ENCODE data around the gene DLG1. TPM values are rescaled to one million over a fixed set of nuclear protein-coding genes. Genes with fewer than 3 reads are reported as not detected.

The DLG1 gene
- total RNA-seq, 1 donor from 2014 or later, result 138 TPM

DNA sequence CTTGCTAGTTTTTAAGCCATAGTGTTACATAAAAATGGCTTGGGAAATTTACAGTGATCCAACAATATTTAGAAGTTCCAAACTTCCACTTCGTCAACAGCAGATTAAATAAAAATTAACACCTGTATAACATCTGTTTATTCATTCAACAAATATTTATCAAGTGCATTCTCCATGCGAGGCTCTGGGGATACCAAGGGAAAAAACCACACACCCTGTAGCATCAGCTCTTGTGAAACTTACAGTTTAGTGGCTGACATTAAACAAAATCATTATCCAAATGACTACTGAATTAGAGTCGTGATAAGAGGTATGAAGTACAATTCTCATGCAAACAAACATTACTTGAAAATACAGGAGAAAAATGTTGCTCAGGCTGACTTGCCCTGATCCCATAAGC lies 122.9 kb downstream of the DLG1 start:
- no peaks in the 10 kb centered on the region for H3K4me1 ChIP-seq
- Mint-ChIP-seq H3K4me3 (no peak overlapping the region), H3K36me3 (peaks cover 7% of the 10 kb centered on the region), H3K4me1 (no peaks in the 10 kb centered on the region), H3K9me3 (no peaks in the 10 kb centered on the region), H3K27me3 (ENCODE audit: insufficient read depth, low read depth) (no peaks in the 10 kb centered on the region), H3K27ac (no peak overlapping the region)
- H3K36me3 ChIP-seq, result no peaks in the 10 kb centered on the region
- peaks cover 7% of the 10 kb centered on the region for H3F3A ChIP-seq (ENCODE audit: low read depth)
- TF ChIP-seq, protein P1, sequence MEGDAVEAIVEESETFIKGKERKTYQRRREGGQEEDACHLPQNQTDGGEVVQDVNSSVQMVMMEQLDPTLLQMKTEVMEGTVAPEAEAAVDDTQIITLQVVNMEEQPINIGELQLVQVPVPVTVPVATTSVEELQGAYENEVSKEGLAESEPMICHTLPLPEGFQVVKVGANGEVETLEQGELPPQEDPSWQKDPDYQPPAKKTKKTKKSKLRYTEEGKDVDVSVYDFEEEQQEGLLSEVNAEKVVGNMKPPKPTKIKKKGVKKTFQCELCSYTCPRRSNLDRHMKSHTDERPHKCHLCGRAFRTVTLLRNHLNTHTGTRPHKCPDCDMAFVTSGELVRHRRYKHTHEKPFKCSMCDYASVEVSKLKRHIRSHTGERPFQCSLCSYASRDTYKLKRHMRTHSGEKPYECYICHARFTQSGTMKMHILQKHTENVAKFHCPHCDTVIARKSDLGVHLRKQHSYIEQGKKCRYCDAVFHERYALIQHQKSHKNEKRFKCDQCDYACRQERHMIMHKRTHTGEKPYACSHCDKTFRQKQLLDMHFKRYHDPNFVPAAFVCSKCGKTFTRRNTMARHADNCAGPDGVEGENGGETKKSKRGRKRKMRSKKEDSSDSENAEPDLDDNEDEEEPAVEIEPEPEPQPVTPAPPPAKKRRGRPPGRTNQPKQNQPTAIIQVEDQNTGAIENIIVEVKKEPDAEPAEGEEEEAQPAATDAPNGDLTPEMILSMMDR (IDR thresholded peaks at IDR 0.05), result no peak
- no peaks in the 10 kb centered on the region for H3K9me3 ChIP-seq (ENCODE audit: low read depth)
- no peak overlapping the region for H2AFZ ChIP-seq (replicated peaks)
- peaks cover 84% of the 10 kb centered on the region for H3K79me2 ChIP-seq (ENCODE audit: low read depth)
- no peak overlapping the region for H3K27ac ChIP-seq
- H3K4me2 ChIP-seq, result no peak overlapping the region
- no peak overlapping the region for H3K9ac ChIP-seq
- peaks cover 41% of the 10 kb centered on the region for H4K20me1 ChIP-seq (ENCODE audit: low read depth)
- DNase-seq (ENCODE audit: low spot score), result no peak
- H3K27me3 ChIP-seq, result no peaks in the 10 kb centered on the region
- no peak overlapping the region for H3K4me3 ChIP-seq

DNA sequence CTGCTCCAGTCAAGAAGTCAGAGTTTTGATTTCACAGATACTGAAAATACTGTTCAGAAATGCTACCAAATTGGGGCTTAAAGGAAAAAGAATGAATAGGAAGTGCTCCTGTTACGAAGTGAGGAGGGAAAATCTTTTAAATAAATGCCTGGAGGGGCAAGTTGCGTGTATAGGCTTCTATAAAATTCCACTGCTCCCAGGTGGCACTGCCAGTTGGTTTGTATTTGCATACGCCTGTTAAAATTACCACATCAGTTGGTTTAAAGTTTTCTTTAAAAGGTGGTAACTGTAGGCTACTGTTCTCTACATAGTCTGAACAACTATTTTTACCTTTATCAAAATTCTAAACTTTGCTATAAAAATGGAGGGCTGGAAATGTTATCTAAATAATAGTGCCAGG lies 123.5 kb downstream of the DLG1 start:
- Histone ChIP-seq H3K27ac (no peak overlapping the region), H3K4me2 (no peak overlapping the region), H3K27me3 (no peaks in the 10 kb centered on the region), H3K9me3 (ENCODE audit: low read depth) (no peaks in the 10 kb centered on the region), H3K9ac (no peak overlapping the region), H2AFZ (replicated peaks) (no peak overlapping the region), H3K36me3 (no peaks in the 10 kb centered on the region), H3K79me2 (ENCODE audit: low read depth) (peaks cover 84% of the 10 kb centered on the region), H3F3A (ENCODE audit: low read depth) (peaks cover 7% of the 10 kb centered on the region), H4K20me1 (ENCODE audit: low read depth) (peaks cover 39% of the 10 kb centered on the region), H3K4me3 (no peak overlapping the region), H3K4me1 (no peaks in the 10 kb centered on the region)
- H3K36me3 Mint-ChIP-seq, result peaks cover 10% of the 10 kb centered on the region
- no peaks in the 10 kb centered on the region for H3K9me3 Mint-ChIP-seq
- no peak for DNase-seq (ENCODE audit: low spot score)
- no peaks in the 10 kb centered on the region for H3K4me1 Mint-ChIP-seq
- H3K27ac Mint-ChIP-seq, result no peak overlapping the region
- no peak overlapping the region for H3K4me3 Mint-ChIP-seq
- H3K27me3 Mint-ChIP-seq (ENCODE audit: insufficient read depth, low read depth), result no peaks in the 10 kb centered on the region
- TF ChIP-seq, protein P1 (IDR thresholded peaks at IDR 0.05), result no peak
- no peak for TF ChIP-seq EZH2phosphoT487 (IDR thresholded peaks at IDR 0.05)
- no peak for TF ChIP-seq EZH2 (IDR thresholded peaks at IDR 0.05)

DNA sequence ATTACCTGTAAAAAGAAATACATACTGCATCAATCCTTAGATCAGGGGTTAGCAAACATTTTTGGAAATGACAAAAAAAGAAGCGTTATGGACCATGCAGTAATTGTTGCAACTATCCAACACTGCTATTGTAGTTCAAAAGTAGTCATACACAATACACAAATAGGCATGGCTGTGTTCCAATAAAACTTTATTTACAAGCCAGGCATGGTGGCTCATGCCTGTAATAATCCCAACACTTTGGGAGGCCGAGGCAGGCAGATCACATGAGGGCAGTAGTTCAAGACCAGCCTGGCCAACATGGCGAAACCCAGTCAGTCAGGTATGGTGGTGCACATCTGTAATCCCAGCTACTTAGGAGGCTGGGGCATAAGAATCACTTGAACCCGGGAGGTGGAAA lies 124.8 kb downstream of the DLG1 start:
- peaks cover 80% of the 10 kb centered on the region for H3K79me2 ChIP-seq (ENCODE audit: low read depth)
- H3K4me3 ChIP-seq, result no peak overlapping the region
- Mint-ChIP-seq H3K4me3 (no peak overlapping the region), H3K4me1 (peaks cover 3% of the 10 kb centered on the region), H3K36me3 (peaks cover 10% of the 10 kb centered on the region), H3K27me3 (ENCODE audit: insufficient read depth, low read depth) (no peaks in the 10 kb centered on the region), H3K27ac (no peak overlapping the region), H3K9me3 (no peaks in the 10 kb centered on the region)
- no peaks in the 10 kb centered on the region for H3K4me1 ChIP-seq
- H2AFZ ChIP-seq (replicated peaks), result no peak overlapping the region
- no peaks in the 10 kb centered on the region for H3K27me3 ChIP-seq
- no peak overlapping the region for H3K9ac ChIP-seq
- DNase-seq (ENCODE audit: low spot score), result no peak
- H3K4me2 ChIP-seq, result no peak overlapping the region
- peaks cover 27% of the 10 kb centered on the region for H4K20me1 ChIP-seq (ENCODE audit: low read depth)
- no peak overlapping the region for H3K27ac ChIP-seq
- H3K9me3 ChIP-seq (ENCODE audit: low read depth), result no peaks in the 10 kb centered on the region
- no peak for TF ChIP-seq EZH2phosphoT487 (IDR thresholded peaks at IDR 0.05)
- no peak for TF ChIP-seq EZH2 (IDR thresholded peaks at IDR 0.05)
- TF ChIP-seq, protein P1 (IDR thresholded peaks at IDR 0.05), result no peak
- H3F3A ChIP-seq (ENCODE audit: low read depth), result peaks cover 7% of the 10 kb centered on the region
- no peaks in the 10 kb centered on the region for H3K36me3 ChIP-seq

Data from neural progenitor cell (in vitro differentiated cells).